Measurements from ENCODE around the gene VGLL2. TPM values are rescaled to one million over a fixed set of nuclear protein-coding genes. Genes with fewer than 3 reads are reported as not detected.

Gene VGLL2
- total and polyA plus RNA-seq, 2 donors (not counting 3 experiments of a cell fraction or from before 2014, with no cell fraction given), result not detected

GRCh38 chr6:117263353-117263927 lies 1.9 kb upstream of the VGLL2 start:
- H3K27me3 ChIP-seq (ENCODE audit: control insufficient read depth in 2 of 2, insufficient read depth in 2 of 2, low read length in 2 of 2), result peaks cover 63 to 81% of the 10 kb centered on the region in 2 experiments

GRCh38 chr6:117264369-117264691 lies 1.0 kb upstream of the VGLL2 start:
- no peak overlapping the region for H3K4me3 ChIP-seq (replicated peaks in 1 of 3; ENCODE audit: insufficient read depth in 1 of 3, low read depth in 1 of 3, low read length in 3 of 3)

More at GRCh38 chr6:117263353-117263927, 1.9 kb upstream of the VGLL2 start:
- Histone ChIP-seq H3K4me3 (replicated peaks in 1 of 3; ENCODE audit: insufficient read depth in 1 of 3, low read depth in 1 of 3, low read length in 3 of 3) (no peak overlapping the region), H3K9me1 (replicated peaks; ENCODE audit: control insufficient read depth, extremely low read depth, insufficient read depth, low read length) (no peaks in the 10 kb centered on the region), H3K36me3 (ENCODE audit: control insufficient read depth in 2 of 2, extremely low read depth in 1 of 2, insufficient read depth in 2 of 2, low read length in 2 of 2) (no peaks in the 10 kb centered on the region), H3K9ac (replicated peaks; ENCODE audit: extremely low read depth, insufficient read depth, low read length) (no peak overlapping the region), H3K9me3 (replicated peaks; ENCODE audit: control insufficient read depth, insufficient read depth, low read length) (no peaks in the 10 kb centered on the region), H3K79me2 (ENCODE audit: control insufficient read depth, insufficient read depth, low read length) (no peaks in the 10 kb centered on the region), H3K4me2 (ENCODE audit: insufficient read depth, low read length) (no peak overlapping the region), H2AFZ (ENCODE audit: low read depth, low read length) (no peak overlapping the region), H3K27ac (ENCODE audit: insufficient read depth, low read depth, low read length) (no peak overlapping the region), H4K20me1 (replicated peaks; ENCODE audit: control insufficient read depth, extremely low read depth, insufficient read depth, low read length) (no peaks in the 10 kb centered on the region), H3K4me1 (ENCODE audit: control insufficient read depth, extremely low read depth, insufficient read depth, low read length) (peaks cover 6% of the 10 kb centered on the region)
- ChIA-PET CTCF (no interaction called here), POLR2A (no interaction called here)
- intact Hi-C loops (cut with micrococcal nuclease), result no loop called here
- FAIRE-seq (no peak), DNase-seq (ENCODE audit: low read depth, low spot score) (no peak)
- TF ChIP-seq, protein P1, sequence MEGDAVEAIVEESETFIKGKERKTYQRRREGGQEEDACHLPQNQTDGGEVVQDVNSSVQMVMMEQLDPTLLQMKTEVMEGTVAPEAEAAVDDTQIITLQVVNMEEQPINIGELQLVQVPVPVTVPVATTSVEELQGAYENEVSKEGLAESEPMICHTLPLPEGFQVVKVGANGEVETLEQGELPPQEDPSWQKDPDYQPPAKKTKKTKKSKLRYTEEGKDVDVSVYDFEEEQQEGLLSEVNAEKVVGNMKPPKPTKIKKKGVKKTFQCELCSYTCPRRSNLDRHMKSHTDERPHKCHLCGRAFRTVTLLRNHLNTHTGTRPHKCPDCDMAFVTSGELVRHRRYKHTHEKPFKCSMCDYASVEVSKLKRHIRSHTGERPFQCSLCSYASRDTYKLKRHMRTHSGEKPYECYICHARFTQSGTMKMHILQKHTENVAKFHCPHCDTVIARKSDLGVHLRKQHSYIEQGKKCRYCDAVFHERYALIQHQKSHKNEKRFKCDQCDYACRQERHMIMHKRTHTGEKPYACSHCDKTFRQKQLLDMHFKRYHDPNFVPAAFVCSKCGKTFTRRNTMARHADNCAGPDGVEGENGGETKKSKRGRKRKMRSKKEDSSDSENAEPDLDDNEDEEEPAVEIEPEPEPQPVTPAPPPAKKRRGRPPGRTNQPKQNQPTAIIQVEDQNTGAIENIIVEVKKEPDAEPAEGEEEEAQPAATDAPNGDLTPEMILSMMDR (IDR thresholded peaks at IDR 0.05; ENCODE audit: extremely low read depth in 1 of 2, insufficient read depth in 1 of 2, low read depth in 1 of 2, low read length in 2 of 2), result no peak
- TF ChIP-seq, protein P2, sequence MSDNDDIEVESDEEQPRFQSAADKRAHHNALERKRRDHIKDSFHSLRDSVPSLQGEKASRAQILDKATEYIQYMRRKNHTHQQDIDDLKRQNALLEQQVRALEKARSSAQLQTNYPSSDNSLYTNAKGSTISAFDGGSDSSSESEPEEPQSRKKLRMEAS (IDR thresholded peaks at IDR 0.05; ENCODE audit: insufficient read depth, insufficient read length), result no peak
- TF ChIP-seq EZH2 (IDR thresholded peaks at IDR 0.05; ENCODE audit: borderline replicate concordance, low read depth, low read length, severe bottlenecking), result no peak
- no TSS peak for BruUV-seq (replicated peaks)
- dilution Hi-C loops (cut with MboI; ENCODE audit: extremely low pct_ligation_motif_present, low sequenced_read_pairs), result no loop called here

More at GRCh38 chr6:117264369-117264691, 1.0 kb upstream of the VGLL2 start:
- no peak overlapping the region for H3K4me2 ChIP-seq (ENCODE audit: insufficient read depth, low read length)
- no peaks in the 10 kb centered on the region for H3K9me3 ChIP-seq (replicated peaks; ENCODE audit: control insufficient read depth, insufficient read depth, low read length)
- H4K20me1 ChIP-seq (replicated peaks; ENCODE audit: control insufficient read depth, extremely low read depth, insufficient read depth, low read length), result no peaks in the 10 kb centered on the region
- DNase-seq (ENCODE audit: low read depth, low spot score) (no peak), FAIRE-seq (no peak)
- H3K9me1 ChIP-seq (replicated peaks; ENCODE audit: control insufficient read depth, extremely low read depth, insufficient read depth, low read length), result no peaks in the 10 kb centered on the region
- no peaks in the 10 kb centered on the region for H3K36me3 ChIP-seq (ENCODE audit: control insufficient read depth in 2 of 2, extremely low read depth in 1 of 2, insufficient read depth in 2 of 2, low read length in 2 of 2)
- TF ChIP-seq EZH2 (IDR thresholded peaks at IDR 0.05; ENCODE audit: borderline replicate concordance, low read depth, low read length, severe bottlenecking), result peak; percentile 71
- TF ChIP-seq FOS (IDR thresholded peaks at IDR 0.05; ENCODE audit: borderline replicate concordance, insufficient read depth, low read length), result no peak
- TF ChIP-seq, protein P2 (IDR thresholded peaks at IDR 0.05; ENCODE audit: insufficient read depth, insufficient read length), result no peak
- TF ChIP-seq, protein P1 (IDR thresholded peaks at IDR 0.05; ENCODE audit: extremely low read depth in 1 of 2, insufficient read depth in 1 of 2, low read depth in 1 of 2, low read length in 2 of 2), result no peak
- no peak overlapping the region for H2AFZ ChIP-seq (ENCODE audit: low read depth, low read length)
- no peak overlapping the region for H3K27ac ChIP-seq (ENCODE audit: insufficient read depth, low read depth, low read length)
- POLR2A ChIA-PET, result no interaction called here
- peaks cover 6% of the 10 kb centered on the region for H3K4me1 ChIP-seq (ENCODE audit: control insufficient read depth, extremely low read depth, insufficient read depth, low read length)
- dilution Hi-C loops (cut with MboI; ENCODE audit: extremely low pct_ligation_motif_present, low sequenced_read_pairs), result no loop called here
- peaks cover 70 to 90% of the 10 kb centered on the region in 2 experiments for H3K27me3 ChIP-seq (ENCODE audit: control insufficient read depth in 2 of 2, insufficient read depth in 2 of 2, low read length in 2 of 2)
- no peaks in the 10 kb centered on the region for H3K79me2 ChIP-seq (ENCODE audit: control insufficient read depth, insufficient read depth, low read length)
- CTCF ChIA-PET, result no interaction called here
- no peak overlapping the region for H3K9ac ChIP-seq (replicated peaks; ENCODE audit: extremely low read depth, insufficient read depth, low read length)
- no TSS peak for BruUV-seq (replicated peaks)
- intact Hi-C loops (cut with micrococcal nuclease), result no loop called here
